Measurements from ENCODE around the gene ZNF629.

Gene ZNF629

GRCh38 chr16:30767767-30768465 lies 19.1 kb downstream of the ZNF629 start:
- DNase-seq (ENCODE audit: low spot score): no peak

- DNase-seq (ENCODE audit: low spot score): no peak
Observed at GRCh38 chr16:30766933-30767284, 20.1 kb downstream of the ZNF629 start.

GRCh38 chr16:30766206-30766932 lies 20.6 kb downstream of the ZNF629 start:
- no peak for DNase-seq (ENCODE audit: low spot score)

- no peak for DNase-seq (ENCODE audit: low spot score)
Observed at GRCh38 chr16:30764816-30765465, 22.1 kb downstream of the ZNF629 start.

- no peak for DNase-seq (ENCODE audit: low spot score)
Observed at GRCh38 chr16:30764086-30764485, 22.9 kb downstream of the ZNF629 start.

- no peak for DNase-seq (ENCODE audit: low spot score)
Observed at GRCh38 chr16:30762991-30763725, 23.8 kb downstream of the ZNF629 start.

GRCh38 chr16:30761928-30762902 lies 24.8 kb downstream of the ZNF629 start, which contains the start of the genes CFAP119 and RNF40:
TSS of gene CFAP119 (minus strand) at chr16:30762062. CDS start at chr16:30761748, 314 bp downstream.
TSS of gene RNF40 (plus strand) at chr16:30762322. CDS start at chr16:30762546, 224 bp downstream.
- peak; percentile 98 for DNase-seq (ENCODE audit: low spot score)

GRCh38 chr16:30761427-30761927 lies 25.5 kb downstream of the ZNF629 start:
- DNase-seq (ENCODE audit: low spot score): peak; percentile 25

GRCh38 chr16:30760577-30761426 lies 26.2 kb downstream of the ZNF629 start:
- DNase-seq (ENCODE audit: low spot score): no peak

GRCh38 chr16:30760001-30760559 lies 26.9 kb downstream of the ZNF629 start:
- DNase-seq (ENCODE audit: low spot score): no peak

GRCh38 chr16:30758988-30759491 lies 28.0 kb downstream of the ZNF629 start:
- no peak for DNase-seq (ENCODE audit: low spot score)

GRCh38 chr16:30757316-30757715 lies 29.7 kb downstream of the ZNF629 start:
- no peak for DNase-seq (ENCODE audit: low spot score)

- DNase-seq (ENCODE audit: low spot score): no peak
Observed at GRCh38 chr16:30756781-30757100, 30.3 kb downstream of the ZNF629 start.

GRCh38 chr16:30755955-30756780 lies 30.8 kb downstream of the ZNF629 start:
- no peak for DNase-seq (ENCODE audit: low spot score)

GRCh38 chr16:30753596-30753995 lies 33.4 kb downstream of the ZNF629 start:
- DNase-seq (ENCODE audit: low spot score): no peak

GRCh38 chr16:30750876-30751465 lies 36.0 kb downstream of the ZNF629 start:
- no peak for DNase-seq (ENCODE audit: low spot score)

- no peak for DNase-seq (ENCODE audit: low spot score)
Observed at GRCh38 chr16:30750201-30750600, 36.8 kb downstream of the ZNF629 start.

All from SW480 (cell line).